Fibroblast of mammary gland (primary cell): ENCODE data around the gene OTX2.

Source experiments
- DNase-seq: peaks from one replicate; pipeline ENCODE4 v3.0.0-alpha.2; 2010; ENCODE audit warnings: low read depth
- H3K4me3 ChIP-seq: 2 replicates; pipeline ENCODE4 v1.5.1; 2011; ENCODE audit warnings: low read depth, mild to moderate bottlenecking, low read length, moderate library complexity; ENCODE audit not compliant: control insufficient read depth
- CTCF ChIP-seq: conservative IDR thresholded peaks from 2 replicates; pipeline ENCODE4 v1.5.1; 2011; ENCODE audit warnings: low read depth, low read length, inconsistent platforms; ENCODE audit not compliant: control insufficient read depth, insufficient read depth

OTX2 gene

DNA sequence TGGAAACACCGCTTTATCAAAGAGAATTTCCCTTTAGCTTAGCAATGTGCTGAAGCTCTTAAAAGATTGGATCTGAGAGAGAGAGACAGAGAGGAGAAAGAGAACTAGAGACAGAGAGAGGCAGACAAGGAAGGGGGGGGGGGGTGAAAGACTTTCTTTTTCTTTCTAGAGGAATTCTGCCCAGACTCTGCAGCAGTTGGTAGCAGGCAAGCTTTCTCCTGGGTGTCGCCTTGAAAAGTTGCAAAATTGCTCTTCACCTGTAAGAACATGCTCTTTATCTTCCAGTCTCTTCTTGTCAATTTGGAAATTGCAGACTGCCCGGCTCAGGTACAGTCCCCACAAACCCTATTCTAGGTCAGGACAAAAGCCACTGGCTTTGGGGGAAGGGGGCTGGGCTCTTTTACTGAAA is 2.9 kb upstream of the OTX2 start:
- no peak for DNase-seq
- no peak overlapping the region for H3K4me3 ChIP-seq
- no peak for TF ChIP-seq CTCF

DNA sequence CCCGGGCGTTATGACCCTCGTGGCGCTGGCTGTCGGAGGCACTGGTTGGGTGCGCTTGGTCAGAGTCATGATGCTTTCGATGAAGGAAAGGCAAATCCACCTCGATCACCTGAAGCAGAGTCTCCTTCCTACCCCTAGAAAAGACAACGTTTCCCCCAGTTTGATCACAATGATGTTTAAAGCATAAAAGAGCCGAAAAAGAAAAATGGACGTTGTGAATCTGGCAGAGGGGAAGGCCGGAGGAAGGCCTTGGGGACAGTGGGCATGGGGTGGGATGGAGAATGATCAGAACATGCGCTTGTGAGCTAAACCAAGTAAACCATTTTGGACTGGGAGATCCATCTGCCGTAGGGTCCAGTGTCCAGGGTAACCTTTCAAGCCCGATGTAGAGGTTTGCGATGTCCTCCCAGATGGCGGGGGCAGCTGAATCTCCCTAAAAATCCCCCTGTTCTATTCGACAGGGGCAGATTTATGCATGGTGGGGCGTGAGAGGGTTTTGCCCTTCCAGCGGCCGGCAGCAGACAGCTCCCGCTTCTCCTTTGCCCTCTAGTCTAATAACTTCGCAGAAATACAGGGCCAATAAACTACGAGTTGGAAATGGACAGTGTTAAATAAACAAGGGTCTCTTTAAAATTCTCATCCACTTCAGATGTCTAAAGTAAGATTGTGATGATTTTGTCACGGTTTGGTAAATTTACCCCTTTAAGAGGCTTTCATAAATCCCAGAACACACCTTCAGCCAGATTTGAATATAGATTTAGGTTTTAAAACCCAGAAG is 2.3 kb upstream of the OTX2 start:
- TF ChIP-seq CTCF: no peak
- DNase-seq: no peak
- H3K4me3 ChIP-seq: no peak overlapping the region

- H3K4me3 ChIP-seq: no peak overlapping the region
- TF ChIP-seq CTCF: no peak
- DNase-seq: no peak
These were observed 1.5 kb upstream of the OTX2 start for GRCh38 chr14:56811593-56812363.

DNA sequence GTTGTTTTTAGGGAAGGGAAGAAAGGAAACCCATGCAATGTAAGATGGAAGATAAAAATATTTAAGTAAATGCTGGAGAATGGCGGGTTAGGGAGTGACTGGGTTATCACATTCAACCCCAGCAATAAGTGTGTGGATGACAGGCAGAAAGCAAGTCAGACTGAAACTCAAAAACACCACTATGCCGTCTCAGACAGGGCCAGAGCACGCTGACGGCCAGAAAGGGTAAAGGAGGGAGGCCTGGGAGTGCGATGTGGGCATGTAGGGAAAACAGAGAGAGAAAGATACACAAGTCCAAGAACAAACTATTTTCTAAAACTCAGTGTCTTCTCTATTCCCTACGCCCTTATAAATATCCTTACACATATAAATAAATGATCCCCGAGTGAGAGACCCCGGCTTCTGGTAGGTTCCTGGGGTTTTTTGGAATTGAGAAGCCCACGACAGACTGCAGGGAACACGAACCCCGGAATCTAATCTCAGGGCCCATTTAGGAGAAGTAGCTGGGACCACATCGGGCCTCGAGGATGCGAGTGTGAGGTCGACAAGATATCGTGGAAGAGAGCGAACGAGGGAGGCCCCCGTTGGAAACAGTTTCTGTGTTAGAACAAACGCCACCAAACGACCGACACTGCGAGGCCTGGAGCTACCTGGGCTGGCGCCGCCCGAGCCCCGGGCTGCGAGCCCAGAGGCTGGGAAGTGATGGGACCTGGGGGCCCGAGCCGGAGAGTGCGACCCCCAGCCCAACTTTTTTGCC is 735 bp upstream of the OTX2 start:
- no peak overlapping the region for H3K4me3 ChIP-seq
- no peak for TF ChIP-seq CTCF
- no peak for DNase-seq

DNA sequence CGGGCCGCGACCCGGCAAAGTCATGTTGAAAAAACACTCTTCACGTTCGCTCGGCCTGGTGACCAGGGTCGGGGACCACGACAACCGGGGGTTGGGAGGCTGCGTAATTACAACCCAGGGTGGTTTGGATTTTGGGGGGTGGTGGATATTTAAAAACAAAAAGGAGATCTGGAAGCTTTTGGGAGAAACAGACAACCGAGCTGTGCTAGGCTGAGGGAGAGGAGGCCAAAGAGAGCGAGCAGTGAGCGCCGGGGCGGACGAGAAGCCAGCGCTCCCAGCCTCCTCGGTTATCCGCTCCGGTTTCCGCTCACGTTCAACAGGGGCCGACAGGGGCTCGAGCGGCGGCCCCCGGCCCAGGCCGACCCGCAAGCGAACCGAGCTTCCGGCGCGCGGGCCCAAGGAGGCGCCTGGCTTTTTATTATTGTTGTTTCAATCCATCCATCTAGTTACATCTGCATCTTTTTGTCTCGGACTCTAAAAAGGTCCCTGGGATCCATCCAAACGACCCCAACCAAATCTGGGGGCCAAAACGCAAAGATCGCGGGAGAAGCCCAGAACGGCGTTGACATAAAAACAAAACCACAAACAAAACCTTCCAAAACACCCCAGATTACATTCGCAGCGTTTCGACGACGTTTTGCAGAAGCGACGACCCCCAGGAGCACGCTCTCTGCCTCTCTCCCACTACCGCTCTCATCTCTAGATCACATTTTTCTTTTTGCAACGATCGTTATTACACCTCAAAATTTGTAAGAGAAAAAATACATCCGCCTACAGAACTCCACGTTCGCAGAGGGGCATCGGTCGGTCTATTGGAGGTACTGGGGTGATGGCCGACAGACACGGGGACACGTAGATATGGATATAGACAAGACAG is 771 bp downstream of the OTX2 start:
- no peak for TF ChIP-seq CTCF
- DNase-seq: no peak
- H3K4me3 ChIP-seq: no peak overlapping the region

DNA sequence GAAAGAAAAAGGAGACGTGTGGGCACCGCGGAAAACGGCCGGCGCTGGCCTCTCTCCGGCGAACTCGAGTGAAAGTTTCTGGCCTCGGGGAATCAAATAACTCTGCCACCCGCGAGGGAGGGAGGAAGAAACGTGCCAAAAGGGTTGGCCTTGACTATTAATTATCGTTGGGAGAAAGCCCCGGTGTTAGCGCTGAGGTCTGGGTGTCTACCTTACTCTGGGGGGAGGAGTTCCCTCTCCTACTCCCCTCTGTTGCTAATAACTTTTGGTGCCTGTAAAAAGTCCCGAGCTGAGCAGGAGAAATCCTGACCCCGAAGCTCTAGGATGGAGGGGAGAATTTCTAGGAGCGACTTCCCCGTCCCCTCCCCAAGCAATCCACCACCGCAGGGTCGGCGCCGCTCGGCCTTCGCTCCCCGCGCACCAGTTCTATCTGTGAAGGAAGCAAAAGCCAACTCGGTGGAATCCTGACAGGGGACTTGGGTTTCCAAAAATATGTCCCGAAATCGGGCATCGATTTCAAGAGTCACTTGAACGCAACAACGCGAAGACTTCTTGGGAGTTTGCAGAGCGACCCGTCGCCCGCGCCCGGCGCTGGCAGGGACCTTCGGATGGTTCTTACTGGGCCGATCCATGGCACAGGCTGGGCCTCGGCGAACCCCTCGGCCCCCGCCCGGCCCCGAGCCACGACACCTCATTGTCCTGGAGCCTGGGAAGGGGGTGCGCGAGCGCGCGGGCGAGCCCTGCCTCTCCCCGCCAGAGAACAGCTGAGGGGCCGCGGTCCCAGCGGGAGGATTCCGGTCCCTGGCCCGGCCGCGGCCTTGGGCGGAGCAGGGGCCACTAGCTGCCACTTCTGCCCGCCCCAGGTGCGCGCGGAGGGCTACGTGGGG is 1.7 kb downstream of the OTX2 start:
- TF ChIP-seq CTCF: no peak
- DNase-seq: no peak
- H3K4me3 ChIP-seq: no peak overlapping the region
